Embryonic facial prominence (tissue), 1 donor: ENCODE results near the gene DGCR8.
"Not testable (repeated sequence)": the region's sequence is repeated elsewhere in the genome, so short reads cannot be mapped to it uniquely, and the experiment has no call there.

Experiments used
- DNase-seq: peaks from one replicate; pipeline ENCODE4 v3.0.0-alpha.2; 2016; ENCODE audit errors: extremely low spot score

DGCR8 gene

DNA sequence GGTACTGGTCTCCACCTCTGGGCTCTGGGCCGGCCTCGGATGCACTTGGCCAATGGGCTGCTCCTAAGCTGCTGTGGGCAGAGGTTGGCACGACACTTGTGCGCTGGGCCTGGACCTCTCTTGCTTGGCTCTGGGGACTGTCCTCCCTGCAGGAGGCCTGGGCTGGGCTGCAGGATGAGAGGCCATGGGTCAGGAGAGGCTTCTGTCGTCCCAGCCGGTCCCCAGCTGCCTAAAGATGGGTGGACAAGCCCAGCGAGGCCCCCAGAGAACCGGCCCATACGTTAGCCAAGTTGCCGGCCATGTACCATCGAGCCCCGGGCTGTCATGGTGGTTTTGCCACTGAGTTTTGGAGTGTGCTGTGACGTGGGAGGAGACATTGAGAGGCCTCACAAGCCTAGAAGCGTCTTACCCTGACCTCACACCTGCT, 72.4 kb downstream of the DGCR8 start:
- no peak for DNase-seq

GRCh38 chr22:20153945-20154344, 73.9 kb downstream of the DGCR8 start:
- no peak for DNase-seq

DNA sequence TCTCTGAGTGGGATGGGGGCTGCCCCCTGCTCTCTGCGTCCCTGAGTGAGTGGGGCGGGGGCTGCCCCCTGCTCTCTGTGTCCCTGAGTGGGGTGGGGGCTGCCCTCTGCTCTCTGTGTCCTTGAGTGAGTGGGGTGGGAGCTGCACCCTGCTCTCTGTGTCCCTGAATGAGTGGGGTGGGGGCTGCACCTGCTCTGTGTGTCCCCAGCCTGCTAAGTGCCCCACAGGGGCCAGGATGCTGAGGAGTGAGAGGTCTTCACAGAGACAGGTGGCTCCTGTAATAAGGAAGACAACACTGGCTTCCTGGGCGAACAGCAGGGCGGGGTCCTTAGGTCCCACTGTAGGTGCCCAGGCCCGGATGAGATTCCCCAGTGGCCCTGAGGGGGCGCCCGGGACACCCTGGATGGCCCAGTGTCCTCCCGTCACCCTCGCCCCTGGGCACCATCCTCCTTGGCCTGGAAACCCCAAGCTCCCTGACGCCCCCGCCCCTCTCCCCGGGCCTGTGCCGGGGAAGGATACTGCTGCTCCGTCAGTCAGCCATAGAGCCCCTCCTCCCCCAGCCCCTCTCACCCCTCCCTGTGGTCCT, 74.7 kb downstream of the DGCR8 start:
- no peak for DNase-seq

GRCh38 chr22:20155330-20156041, 75.4 kb downstream of the DGCR8 start:
- DNase-seq: no peak

- no peak for DNase-seq
Measured at GRCh38 chr22:20156042-20156389, 76.0 kb downstream of the DGCR8 start.

- DNase-seq: peak; percentile 46
Measured at GRCh38 chr22:20156611-20157429, 76.8 kb downstream of the DGCR8 start.

- DNase-seq: no peak
Measured at GRCh38 chr22:20157430-20158183, 77.6 kb downstream of the DGCR8 start.

GRCh38 chr22:20158391-20159036, 78.5 kb downstream of the DGCR8 start:
- no peak for DNase-seq

GRCh38 chr22:20159076-20159475, 79.0 kb downstream of the DGCR8 start:
- DNase-seq: no peak

- not testable (repeated sequence) for DNase-seq
Measured at GRCh38 chr22:20159531-20159930, 79.5 kb downstream of the DGCR8 start.

DNA sequence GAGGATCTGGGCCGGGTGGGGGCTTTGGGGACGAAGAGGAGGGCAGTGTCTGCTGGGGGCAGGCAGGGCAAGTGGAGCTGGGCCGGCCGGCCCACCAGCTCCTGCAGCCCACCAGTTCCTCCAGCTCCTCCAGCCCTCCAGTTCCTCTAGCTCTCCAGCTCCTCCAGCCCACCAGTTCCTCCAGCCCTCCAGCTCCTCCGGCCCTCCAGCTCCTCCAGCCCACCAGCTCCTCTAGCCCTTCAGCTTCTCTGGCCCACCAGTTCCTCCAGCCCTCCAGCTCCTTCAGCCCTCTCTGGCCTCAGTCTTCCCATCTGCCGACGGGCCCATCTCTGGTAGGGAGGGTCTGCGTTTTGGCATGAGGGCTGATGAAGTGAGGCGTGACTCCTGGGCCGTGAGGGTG, 80.0 kb downstream of the DGCR8 start:
- DNase-seq: no peak
